Chondrocyte (in vitro differentiated cells): Measurements from ENCODE around the gene LIX1L. TPM values are rescaled to one million over a fixed set of nuclear protein-coding genes. Genes with fewer than 3 reads are reported as not detected.
A peak's percentile ranks its signal among the peaks of the same experiment; 100 is the strongest.

ENCODE experiments used
- DNase-seq: peaks from one replicate; pipeline ENCODE4 v3.0.0; 2021; ENCODE audit warnings: mixed read lengths, low spot score
- H3K27ac Mint-ChIP-seq: one replicate; pipeline ENCODE4 v1.8.0; 2021; ENCODE audit warnings: mild to moderate bottlenecking, moderate library complexity, mixed read lengths; ENCODE audit not compliant: unreplicated experiment
- H3K27me3 Mint-ChIP-seq: 2 replicates; pipeline ENCODE4 v1.8.0; 2021; ENCODE audit warnings: low read depth, mixed read lengths
- H3K36me3 Mint-ChIP-seq: 2 replicates; pipeline ENCODE4 v1.8.0; 2021; ENCODE audit warnings: low read depth, mixed read lengths
- H3K4me1 Mint-ChIP-seq: 2 replicates; pipeline ENCODE4 v1.8.0; 2021; ENCODE audit warnings: low read depth, mild to moderate bottlenecking, mixed read lengths
- H3K4me3 Mint-ChIP-seq: one replicate; pipeline ENCODE4 v1.8.0; 2021; ENCODE audit warnings: mild to moderate bottlenecking, moderate library complexity, mixed read lengths; ENCODE audit not compliant: unreplicated experiment
- H3K9me3 Mint-ChIP-seq: 2 replicates; pipeline ENCODE4 v1.8.0; 2021; ENCODE audit warnings: low read depth, mixed read lengths
- CTCF ChIP-seq: fragments of 200-600 bp; sonication (generic); IDR thresholded peaks from 2 replicates; pipeline ENCODE4 v1.5.0; 2021; ENCODE audit warnings: antibody characterized with exemption, mild to moderate bottlenecking, moderate library complexity
- long read RNA-seq: library from polyadenylated mRNA; stranded (forward); transcript quantifications from one replicate; pipeline ENCODE4 v2.0.0, GENCODE V29; 2021
- total RNA-seq: library from RNA; stranded (reverse); gene quantifications from 3 replicates; pipeline ENCODE4 v1.2.1, GENCODE V29; 2021

LIX1L gene
- total RNA-seq, result 50.3 to 57.1 TPM (median 53.0 TPM) in 3 replicates
- long read RNA-seq, transcript LIX1L-201 (6 exons, 3,975 nt), result major isoform, 11 of 16 reads
- long read RNA-seq, partial matches to known transcripts, result 0 of 16 reads
- long read RNA-seq, other reads (novel, unspliced or antisense), result 5 of 16 reads

- H3K4me3 Mint-ChIP-seq, result peak within 1 kb of the TSS; percentile 79
- H3K27me3 Mint-ChIP-seq, result no peaks in the 10 kb centered on the region
- H3K9me3 Mint-ChIP-seq, result no peaks in the 10 kb centered on the region
- no peak for TF ChIP-seq CTCF
- peak within 1 kb of the TSS; percentile 93 for H3K27ac Mint-ChIP-seq
- DNase-seq, result peak; percentile 98
- H3K4me1 Mint-ChIP-seq, result peaks cover 75% of the 10 kb centered on the region
- H3K36me3 Mint-ChIP-seq, result no peaks in the 10 kb centered on the region
These were observed at the start of gene LIX1L for GRCh38 chr1:145957443-145958319. LIX1L (minus strand) TSS chr1:145958017; CDS start chr1:145957927, 90 bp downstream.

DNA sequence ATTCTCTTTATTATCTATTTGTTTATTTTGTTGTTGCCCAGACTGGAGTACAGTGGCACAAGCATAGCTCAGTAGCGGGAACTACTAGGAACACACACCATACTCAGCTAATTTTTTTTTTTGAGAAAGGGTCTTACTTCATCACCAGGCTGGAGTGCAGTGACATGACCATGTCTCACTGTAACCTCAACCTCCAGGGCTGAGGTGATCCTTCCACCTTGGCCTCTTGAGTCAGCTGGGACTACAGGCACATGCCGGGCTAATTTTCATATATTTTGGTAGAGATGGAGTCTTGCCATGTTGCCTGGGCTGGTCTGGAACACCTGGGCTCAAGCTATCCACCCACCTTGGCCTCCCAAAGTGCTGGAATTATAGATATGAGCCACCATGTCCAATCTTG, 43.9 kb upstream of the LIX1L start:
- Mint-ChIP-seq H3K36me3 (no peaks in the 10 kb centered on the region), H3K4me3 (no peak overlapping the region), H3K9me3 (no peaks in the 10 kb centered on the region), H3K27me3 (no peaks in the 10 kb centered on the region), H3K4me1 (peaks cover 16% of the 10 kb centered on the region), H3K27ac (no peak overlapping the region)
- no peak for DNase-seq
- TF ChIP-seq CTCF, result no peak

DNA sequence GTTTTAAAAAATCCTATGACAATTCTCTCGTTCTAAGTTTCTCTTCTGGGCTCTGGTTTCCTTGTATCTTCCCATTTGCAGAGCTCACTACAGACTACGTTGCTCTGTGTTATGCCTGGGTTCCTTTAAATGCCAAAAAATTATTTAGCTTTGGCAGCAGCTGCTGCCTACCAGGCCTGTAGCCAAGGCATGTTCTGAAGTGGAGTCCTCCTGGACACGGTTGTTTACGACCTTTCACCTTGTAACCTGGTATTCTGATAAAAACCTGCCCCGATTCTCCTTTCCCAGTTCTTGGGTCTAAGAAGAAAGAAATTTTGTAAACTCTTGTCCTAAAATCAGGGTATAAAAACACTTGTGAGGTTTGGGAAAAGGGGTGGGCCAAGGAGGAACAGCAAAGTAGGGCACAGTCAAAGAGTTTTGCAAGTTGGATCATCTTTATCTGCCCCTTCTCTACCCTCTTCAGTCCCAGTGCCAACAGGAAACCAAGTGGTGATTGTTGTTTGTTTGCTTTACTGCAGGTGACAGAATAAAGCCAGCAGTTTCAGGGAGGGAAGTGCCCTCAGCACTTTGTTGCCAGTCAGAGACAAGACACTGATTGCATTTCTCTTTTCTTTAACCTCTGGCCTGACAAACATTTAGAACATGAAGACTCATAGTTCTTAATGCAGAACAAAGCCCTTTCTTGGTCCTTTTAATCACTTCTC, 41.7 kb upstream of the LIX1L start:
- peaks cover 2% of the 10 kb centered on the region for H3K36me3 Mint-ChIP-seq
- no peaks in the 10 kb centered on the region for H3K27me3 Mint-ChIP-seq
- no peak for DNase-seq
- peaks cover 38% of the 10 kb centered on the region for H3K4me1 Mint-ChIP-seq
- peak overlapping the region; percentile 22 for H3K27ac Mint-ChIP-seq
- no peaks in the 10 kb centered on the region for H3K9me3 Mint-ChIP-seq
- H3K4me3 Mint-ChIP-seq, result no peak overlapping the region
- no peak for TF ChIP-seq CTCF

DNA sequence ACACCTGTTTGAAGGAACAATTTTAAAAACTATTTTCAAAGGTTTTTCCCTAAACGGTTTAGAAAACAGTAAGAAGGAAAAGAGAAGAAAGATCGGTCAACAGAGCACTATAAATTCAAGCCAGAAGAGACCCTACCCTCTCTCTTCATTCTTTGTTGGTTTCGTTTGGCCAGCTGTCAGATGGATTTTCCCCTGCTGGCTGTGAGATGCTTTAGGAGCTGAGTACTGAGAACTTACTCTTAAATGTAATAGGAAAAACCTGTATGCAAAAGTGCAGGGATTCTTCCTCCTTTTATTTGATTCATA, 39.9 kb upstream of the LIX1L start:
- no peak for DNase-seq
- Mint-ChIP-seq H3K27ac (peak overlapping the region; percentile 98), H3K27me3 (no peaks in the 10 kb centered on the region), H3K36me3 (peaks cover 14% of the 10 kb centered on the region), H3K9me3 (no peaks in the 10 kb centered on the region), H3K4me3 (peak overlapping the region; percentile 80), H3K4me1 (peaks cover 47% of the 10 kb centered on the region)
- no peak for TF ChIP-seq CTCF

- no peaks in the 10 kb centered on the region for H3K9me3 Mint-ChIP-seq
- H3K27ac Mint-ChIP-seq, result peak overlapping the region; percentile 98
- no peaks in the 10 kb centered on the region for H3K27me3 Mint-ChIP-seq
- H3K4me1 Mint-ChIP-seq, result peaks cover 48% of the 10 kb centered on the region
- peak overlapping the region; percentile 80 for H3K4me3 Mint-ChIP-seq
- DNase-seq, result no peak
- no peak for TF ChIP-seq CTCF
- H3K36me3 Mint-ChIP-seq, result peaks cover 14% of the 10 kb centered on the region
These were observed 39.4 kb upstream of the LIX1L start for GRCh38 chr1:145997016-145997717.
